OCI-LY7 (cell line): Measurements from ENCODE around the gene ARF3. TPM values are rescaled to one million over a fixed set of nuclear protein-coding genes. Genes with fewer than 3 reads are reported as not detected.

Source experiments
- BruUV-seq: library from RNA; stranded (reverse); fragments of 400-500 nt; replicated peaks from 2 replicates; lab custom pipeline; 2021; lab: Mats Ljungman, UMichigan
- CTCF ChIA-PET: fragments of 300-600 bp; sonication (Branson Sonifier 250); formaldehyde crosslinking; loops from one replicate; lab custom pipeline; 2022; ENCODE audit warnings: antibody characterized with exemption; ENCODE audit not compliant: unreplicated experiment; lab: Charles Lee
- POLR2A ChIA-PET: fragments of 300-600 bp; sonication (Branson Sonifier 250); formaldehyde crosslinking; loops from one replicate; lab custom pipeline; 2022; ENCODE audit warnings: antibody characterized with exemption; lab: Charles Lee
- DNase-seq: peaks from one replicate; pipeline ENCODE4 v3.0.0-alpha.2; 2015; ENCODE audit warnings: low spot score
- H2AFZ ChIP-seq: fragments of 200-600 bp; sonication (generic), shearing (Covaris generic); 2 replicates; pipeline ENCODE4 v1.6.1; 2014; ENCODE audit warnings: mild to moderate bottlenecking, antibody characterized with exemption, low read length, moderate library complexity
- H3K27ac ChIP-seq: fragments of 200-600 bp; sonication (generic); 2 replicates; pipeline ENCODE4 v1.5.1; 2014; ENCODE audit warnings: mixed run types, low read depth, mild to moderate bottlenecking, moderate library complexity, low read length, inconsistent platforms; ENCODE audit not compliant: poor library complexity, severe bottlenecking
- H3K36me3 ChIP-seq: fragments of 200-600 bp; sonication (generic); 2 replicates; pipeline ENCODE4 v1.6.1; 2014; ENCODE audit warnings: mild to moderate bottlenecking, antibody characterized with exemption, low read length, moderate library complexity, mixed read lengths; ENCODE audit not compliant: insufficient read depth
- H3K4me1 ChIP-seq: fragments of 200-600 bp; sonication (generic); 2 replicates; pipeline ENCODE4 v1.5.1; 2014; ENCODE audit warnings: mild to moderate bottlenecking, low read length; ENCODE audit not compliant: insufficient read depth, poor library complexity, severe bottlenecking
- H3K4me2 ChIP-seq: fragments of 200-600 bp; sonication (generic); 2 replicates; pipeline ENCODE4 v1.6.1; 2014; ENCODE audit warnings: mild to moderate bottlenecking, low read length
- H3K4me3 ChIP-seq: fragments of 200-600 bp; sonication (generic); 2 replicates; pipeline ENCODE4 v1.5.1; 2014; ENCODE audit warnings: mild to moderate bottlenecking, low read depth, low read length; ENCODE audit not compliant: poor library complexity, severe bottlenecking
- H3K79me2 ChIP-seq: fragments of 200-600 bp; sonication (generic); 2 replicates; pipeline ENCODE4 v1.6.1; 2016; ENCODE audit warnings: low read depth, mild to moderate bottlenecking, low read length, moderate library complexity, mixed read lengths; ENCODE audit not compliant: insufficient read depth
- H3K9me2 ChIP-seq: fragments of 200-600 bp; sonication (generic); 2 replicates; pipeline ENCODE4 v1.6.1; 2016; ENCODE audit warnings: mild to moderate bottlenecking, low read length, mixed read lengths; ENCODE audit not compliant: insufficient read depth
- H3K9me3 ChIP-seq: fragments of 200-600 bp; sonication (generic); 2 replicates; pipeline ENCODE4 v1.6.1; 2014; ENCODE audit warnings: mild to moderate bottlenecking, mixed run types, low read length, mixed read lengths
- H4K20me1 ChIP-seq: fragments of 200-600 bp; sonication (generic); 2 replicates; pipeline ENCODE4 v1.6.1; 2014; ENCODE audit warnings: mild to moderate bottlenecking, antibody characterized with exemption, low read length, moderate library complexity, mixed read lengths; ENCODE audit not compliant: insufficient read depth
- CTCF ChIP-seq: fragments of 200-600 bp; sonication (generic); conservative IDR thresholded peaks from 2 replicates; pipeline ENCODE4 v1.5.1; 2014; ENCODE audit warnings: mild to moderate bottlenecking, antibody characterized with exemption, low read length, moderate library complexity, mixed read lengths
- EZH2phosphoT487 ChIP-seq: fragments of 200-600 bp; sonication (generic); IDR thresholded peaks from 2 replicates; pipeline ENCODE4 v1.6.1; 2018; ENCODE audit warnings: low read depth, borderline replicate concordance, mild to moderate bottlenecking, mixed run types, antibody characterized with exemption, low read length, moderate library complexity, mixed read lengths
- intact Hi-C: fragments of 100-400 bp; cut with micrococcal nuclease; formaldehyde crosslinking; loops from one replicate; pipeline ENCODE4 v1.10.0; 2022; ENCODE audit not compliant: unreplicated experiment
- total RNA-seq, 2 experiments: library from RNA; depleted of rRNA in 1 of 2; stranded (reverse); fragments of >200 nt in 1 of 2; shearing (Covaris generic) in 1 of 2; gene quantifications; 2 replicates each; pipeline ENCODE4 v1.2.3, GENCODE V29; 2014 to 2022

Gene ARF3
- total RNA-seq, 2 experiments from 2014 or later, result 41.2 to 133 TPM

- H3K4me3 ChIP-seq, result no peak overlapping the region
- ChIA-PET CTCF (interaction anchor here (0.6 kb wide), 1 partner anchor 27 kb away, joined by 4 read pairs; the partner anchor contains the start of gene ARF3), POLR2A (interaction anchor here (0.7 kb wide), 1 partner anchor 28 kb away, joined by 3 read pairs; no protein-coding TSS in a partner anchor)
- no peak for DNase-seq
- no TSS peak for BruUV-seq
- intact Hi-C loops, result no loop called here
- H4K20me1 ChIP-seq, result no peaks in the 10 kb centered on the region
- H3K27ac ChIP-seq, result no peak overlapping the region
- H3K79me2 ChIP-seq, result no peaks in the 10 kb centered on the region
- peaks cover 7% of the 10 kb centered on the region for H3K4me1 ChIP-seq
- no peak overlapping the region for H3K4me2 ChIP-seq
- H3K9me2 ChIP-seq, result no peaks in the 10 kb centered on the region
- peaks cover 52% of the 10 kb centered on the region for H3K36me3 ChIP-seq
- no peaks in the 10 kb centered on the region for H3K9me3 ChIP-seq
- TF ChIP-seq EZH2phosphoT487 (no peak), CTCF (no peak)
- no peak overlapping the region for H2AFZ ChIP-seq
Measured at GRCh38 chr12:48930475-48930874, 26.8 kb downstream of the ARF3 start.

GRCh38 chr12:48929551-48929950 is 27.7 kb downstream of the ARF3 start:
- Histone ChIP-seq H3K4me2 (no peak overlapping the region), H4K20me1 (no peaks in the 10 kb centered on the region), H3K4me1 (peaks cover 7% of the 10 kb centered on the region), H3K27ac (no peak overlapping the region), H3K4me3 (no peak overlapping the region), H3K79me2 (no peaks in the 10 kb centered on the region), H3K36me3 (peaks cover 47% of the 10 kb centered on the region), H3K9me3 (no peaks in the 10 kb centered on the region), H3K9me2 (no peaks in the 10 kb centered on the region), H2AFZ (no peak overlapping the region)
- TSS peak; percentile 28 for BruUV-seq
- ChIA-PET CTCF (interaction anchor here (0.8 to 1.0 kb wide), 2 partner anchors 10 to 18 kb away, joined by 3 read pairs; no protein-coding TSS in a partner anchor), POLR2A (interaction anchor here (0.5 to 1.6 kb wide), 4 partner anchors 39 to 1081 kb away, joined by 3 to 5 read pairs (median 3); partner anchors contain the start of gene RND1)
- no peak for TF ChIP-seq CTCF
- TF ChIP-seq EZH2phosphoT487, result no peak
- no peak for DNase-seq
- intact Hi-C loops, result no loop called here

- Histone ChIP-seq H3K36me3 (peaks cover 46% of the 10 kb centered on the region), H4K20me1 (no peaks in the 10 kb centered on the region), H3K79me2 (no peaks in the 10 kb centered on the region), H3K27ac (no peak overlapping the region), H3K4me1 (peaks cover 14% of the 10 kb centered on the region), H3K4me2 (no peak overlapping the region), H3K9me2 (no peaks in the 10 kb centered on the region), H3K4me3 (no peak overlapping the region), H2AFZ (no peak overlapping the region), H3K9me3 (no peaks in the 10 kb centered on the region)
- BruUV-seq, result no TSS peak
- DNase-seq, result no peak
- TF ChIP-seq CTCF, result no peak
- TF ChIP-seq EZH2phosphoT487, result no peak
- ChIA-PET CTCF (no interaction called here), POLR2A (interaction anchor here (0.6 to 0.7 kb wide), 3 partner anchors 28 to 270 kb away, joined by 3 to 8 read pairs (median 7); partner anchors contain the start of gene RND1)
- intact Hi-C loops, result no loop called here
Measured at GRCh38 chr12:48927261-48927660, 30.0 kb downstream of the ARF3 start.
